ENCODE results near the gene PDIA5.

GRCh38 chr3:123123716-123124616 lies 57.1 kb downstream of the PDIA5 start:
- TF ChIP-seq CTCF (IDR thresholded peaks at IDR 0.05) = no peak
- no peak for TF ChIP-seq POLR2A (IDR thresholded peaks at IDR 0.05)
- TF ChIP-seq EP300 (IDR thresholded peaks at IDR 0.05) = no peak
